Thoracic aorta endothelial cell (primary cell): ENCODE measurements around the gene CTPS1. TPM values are rescaled to one million over a fixed set of nuclear protein-coding genes. Genes with fewer than 3 reads are reported as not detected.

Experiments used
- small RNA-seq: library from RNA; depleted of rRNA; stranded (forward); fragments of <200 nt; gene quantifications from one replicate; pipeline ENCODE3, GENCODE V24; 2012
- total RNA-seq: library from RNA; depleted of rRNA; stranded (reverse); fragments of >200 nt; gene quantifications from 2 replicates; pipeline ENCODE4 v1.2.3, GENCODE V29; 2012

The CTPS1 gene
- total RNA-seq: 49.3 and 51.0 TPM in 2 replicates

GRCh38 chr1:40979241-40980067 lies at the start of gene CTPS1:
Gene CTPS1 (plus strand): TSS chr1:40979696. CDS start chr1:40983291, 3,595 bp downstream.

GRCh38 chr1:41021526-41022308 lies 42.2 kb downstream of the CTPS1 start, which contains the start of gene SLFNL1:
Gene SLFNL1 (minus strand): TSS chr1:41021725. CDS start chr1:41020660, 1,065 bp downstream.

Small RNA genes lying within 50 kb of the gene (small RNA-seq; reads per million reads assigned to genes)
- not detected for gene UBE2V1P8

Other genes with a start within 250 kb of the CTPS1 start
- 0.07 and 0.13 TPM in 2 replicates for gene KCNQ4, start 195.9 kb upstream of the CTPS1 start, total RNA-seq
- gene CITED4, start 117.3 kb upstream of the CTPS1 start, total RNA-seq: 3.7 and 5.2 TPM in 2 replicates
- gene SLFNL1, start 42.0 kb downstream of the CTPS1 start, total RNA-seq: 0.27 and 0.29 TPM in 2 replicates